SKM-1 (cell line): Measurements from ENCODE around the gene CUL3.

Experiments used
- DNase-seq: peaks from one replicate; lab custom pipeline; 2025; ENCODE audit not compliant: unreplicated experiment; lab: John Stamatoyannopoulos, UW

Gene CUL3

DNA sequence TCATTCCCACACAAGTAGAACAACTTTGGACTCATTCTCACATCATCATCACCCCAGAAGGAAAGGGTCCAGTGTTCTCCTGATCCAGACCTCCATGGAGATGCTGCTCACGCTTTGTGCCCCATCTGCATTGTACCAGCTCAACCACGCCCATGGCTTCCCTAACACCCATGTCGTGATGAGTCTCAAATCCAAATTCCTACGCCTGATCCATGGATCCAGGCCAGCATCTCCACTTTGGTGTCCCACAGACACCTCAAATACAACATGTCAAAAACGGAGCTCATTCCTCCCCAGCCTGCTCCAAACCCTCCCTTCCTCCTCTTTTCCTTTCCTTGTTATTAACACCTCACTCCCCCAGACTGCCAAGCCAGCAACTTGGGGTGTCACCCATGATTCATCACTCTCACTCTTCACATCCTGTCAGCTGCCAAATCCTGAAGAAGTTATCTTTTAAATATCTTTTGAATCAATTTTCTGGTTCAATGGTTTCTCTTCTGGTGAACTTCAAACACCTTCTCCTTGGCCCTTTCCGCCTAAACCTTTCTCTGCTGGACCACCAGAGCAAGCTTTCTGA is 153.1 kb downstream of the CUL3 start:
- no peak for DNase-seq

DNA sequence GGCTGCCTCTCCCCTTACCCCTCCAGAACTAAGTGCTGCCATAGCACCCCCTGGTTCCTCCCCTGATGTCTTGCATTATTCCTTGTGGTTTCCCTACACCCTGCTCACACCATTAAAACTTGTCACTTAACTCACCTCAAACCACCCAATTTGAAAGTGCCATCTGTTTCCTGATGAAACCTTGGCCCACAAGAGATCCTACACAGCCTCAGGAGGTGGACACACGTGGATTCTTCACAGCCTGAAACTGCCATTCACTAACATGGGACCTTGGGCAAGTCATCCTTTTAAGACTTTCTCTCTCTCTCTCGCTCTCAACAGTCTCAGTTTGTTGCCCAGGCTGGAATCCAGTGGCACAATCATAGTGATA is 155.7 kb downstream of the CUL3 start:
- DNase-seq = no peak

DNA sequence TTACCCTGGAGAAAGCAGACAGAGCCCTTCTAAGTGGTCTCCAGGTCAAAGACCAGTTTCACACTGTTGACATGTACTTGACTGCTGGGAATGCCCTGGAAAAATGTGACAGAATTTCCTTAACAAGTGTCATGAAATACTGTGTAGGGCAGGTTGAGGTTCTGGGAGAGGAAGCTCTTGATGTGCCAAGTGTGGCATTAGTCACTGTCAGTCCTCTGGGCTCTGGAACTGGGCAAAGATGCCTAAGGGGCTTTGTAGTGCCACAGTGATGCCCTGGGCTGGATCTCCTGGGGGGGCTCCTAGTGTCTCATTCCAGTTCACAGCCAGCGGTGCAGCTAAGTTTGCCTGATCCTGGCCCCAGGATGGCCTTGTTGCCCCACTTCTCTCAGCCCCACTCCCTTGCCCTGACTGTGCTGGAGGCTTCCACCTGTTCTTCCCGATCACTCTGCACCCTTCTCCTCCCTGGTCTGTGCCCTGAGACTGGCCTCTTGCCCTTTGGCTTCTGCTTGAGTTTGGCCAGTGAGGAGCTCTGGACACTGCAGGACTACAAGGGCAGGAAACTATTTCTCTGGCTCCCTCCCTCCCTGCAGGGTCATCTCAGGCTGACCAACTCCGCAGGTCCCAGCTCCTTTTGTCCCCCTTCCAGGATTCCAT is 156.2 kb downstream of the CUL3 start:
- no peak for DNase-seq

DNA sequence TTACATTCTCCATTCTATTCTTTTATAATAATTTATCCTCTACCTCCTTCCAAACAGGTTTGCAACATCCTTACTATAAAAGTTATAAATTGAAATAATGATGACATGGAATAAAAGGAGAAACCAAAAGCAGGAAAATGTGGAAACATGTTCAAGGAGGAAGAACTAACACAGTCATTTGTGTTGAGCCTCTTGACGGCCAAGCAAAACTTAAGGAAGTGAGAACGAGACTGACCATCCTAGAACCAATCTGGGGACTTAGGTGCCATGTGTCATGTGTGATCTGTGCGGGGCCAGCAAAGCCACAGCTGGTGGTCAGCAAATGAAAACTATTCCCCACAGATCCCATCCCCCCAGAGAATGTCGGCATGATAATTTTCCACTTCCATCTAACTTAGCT is 157.7 kb downstream of the CUL3 start:
- DNase-seq = no peak

DNA sequence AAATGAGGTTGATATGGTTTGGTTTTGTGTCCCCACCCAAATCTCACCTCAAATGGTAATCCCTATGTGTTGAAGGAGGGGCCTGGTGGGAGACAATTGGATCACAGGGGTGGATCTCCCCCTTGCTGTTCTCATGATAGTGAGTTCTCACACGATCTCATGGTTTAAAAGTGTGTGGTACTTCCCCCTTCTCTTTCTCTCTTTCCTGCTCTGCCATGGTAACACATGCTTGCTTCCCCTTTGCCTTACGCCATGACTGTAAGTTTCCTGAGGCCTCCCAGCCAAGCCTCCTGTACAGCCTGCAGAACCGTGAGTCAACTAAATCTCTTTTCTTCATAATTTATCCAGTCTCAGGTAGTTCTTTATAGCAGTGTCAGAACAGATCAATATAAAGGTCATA is 158.5 kb downstream of the CUL3 start:
- no peak for DNase-seq

DNA sequence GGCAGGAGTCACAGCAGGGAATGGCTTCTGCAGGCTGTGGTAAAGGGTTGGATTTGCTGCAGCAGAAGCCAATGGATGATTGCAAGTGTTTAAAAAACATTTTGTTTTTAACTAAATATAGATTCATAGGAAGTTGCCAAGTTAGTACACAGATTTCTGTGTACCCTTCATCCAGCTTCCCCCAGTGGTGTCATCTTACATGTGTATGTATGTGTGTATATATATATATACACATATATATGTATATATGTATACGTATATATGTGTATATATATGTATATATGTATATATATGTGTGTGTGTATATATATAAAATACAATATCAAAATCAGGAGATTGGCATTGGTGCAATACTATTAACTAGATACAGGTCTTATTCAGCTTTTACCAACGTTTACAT is 164.1 kb downstream of the CUL3 start:
- no peak for DNase-seq
